Activated CD8-positive, alpha-beta T cell treated with anti-CD3 and anti-CD28 coated beads, Interleukin-2, amount 10 ng/mL, durations not matched to agents 7 days and 5 days (primary cell): ENCODE results near the gene CBFA2T3. TPM values are rescaled to one million over a fixed set of nuclear protein-coding genes. Genes with fewer than 3 reads are reported as not detected.
"Not testable (repeated sequence)": the region's sequence is repeated elsewhere in the genome, so short reads cannot be mapped to it uniquely, and the experiment has no call there.

ENCODE experiments used
- ATAC-seq: fragments of 150-1000 bp; cut with Tn5 transposase; one replicate; pipeline ENCODE4 v1.10.0; 2021; ENCODE audit warnings: moderate library complexity
- CTCF ChIA-PET: fragments of 350-600 bp; sonication (Branson Sonifier 250); formaldehyde crosslinking; loops from one replicate; lab custom pipeline; 2021; ENCODE audit warnings: antibody characterized with exemption; lab: Charles Lee
- POLR2A ChIA-PET: fragments of 350-600 bp; sonication (Branson Sonifier 250); formaldehyde crosslinking; loops from one replicate; lab custom pipeline; 2021; ENCODE audit warnings: antibody characterized with exemption; lab: Charles Lee
- DNase-seq: peaks from one replicate; pipeline ENCODE4 v3.0.0-alpha.2; 2020
- H3K27ac Mint-ChIP-seq: one replicate; pipeline ENCODE4 v1.8.0; 2021; ENCODE audit warnings: mild to moderate bottlenecking, mixed read lengths
- H3K27me3 Mint-ChIP-seq: one replicate; pipeline ENCODE4 v1.8.0; 2021; ENCODE audit warnings: low read depth, mixed read lengths
- H3K36me3 Mint-ChIP-seq: one replicate; pipeline ENCODE4 v1.8.0; 2021; ENCODE audit warnings: low read depth, mixed read lengths
- H3K4me1 Mint-ChIP-seq: one replicate; pipeline ENCODE4 v1.8.0; 2021; ENCODE audit warnings: low read depth, mixed read lengths
- H3K4me3 Mint-ChIP-seq: one replicate; pipeline ENCODE4 v1.8.0; 2021; ENCODE audit warnings: mild to moderate bottlenecking, mixed read lengths
- H3K9me3 Mint-ChIP-seq: one replicate; pipeline ENCODE4 v1.8.0; 2022; ENCODE audit warnings: mixed read lengths; ENCODE audit not compliant: insufficient read depth
- total RNA-seq, 2 experiments: library from RNA; stranded (reverse); gene quantifications; one replicate each; pipeline ENCODE4 v1.2.3, GENCODE V29; 2021

Gene CBFA2T3
- total RNA-seq, 2 experiments from 2014 or later, result not detected

DNA sequence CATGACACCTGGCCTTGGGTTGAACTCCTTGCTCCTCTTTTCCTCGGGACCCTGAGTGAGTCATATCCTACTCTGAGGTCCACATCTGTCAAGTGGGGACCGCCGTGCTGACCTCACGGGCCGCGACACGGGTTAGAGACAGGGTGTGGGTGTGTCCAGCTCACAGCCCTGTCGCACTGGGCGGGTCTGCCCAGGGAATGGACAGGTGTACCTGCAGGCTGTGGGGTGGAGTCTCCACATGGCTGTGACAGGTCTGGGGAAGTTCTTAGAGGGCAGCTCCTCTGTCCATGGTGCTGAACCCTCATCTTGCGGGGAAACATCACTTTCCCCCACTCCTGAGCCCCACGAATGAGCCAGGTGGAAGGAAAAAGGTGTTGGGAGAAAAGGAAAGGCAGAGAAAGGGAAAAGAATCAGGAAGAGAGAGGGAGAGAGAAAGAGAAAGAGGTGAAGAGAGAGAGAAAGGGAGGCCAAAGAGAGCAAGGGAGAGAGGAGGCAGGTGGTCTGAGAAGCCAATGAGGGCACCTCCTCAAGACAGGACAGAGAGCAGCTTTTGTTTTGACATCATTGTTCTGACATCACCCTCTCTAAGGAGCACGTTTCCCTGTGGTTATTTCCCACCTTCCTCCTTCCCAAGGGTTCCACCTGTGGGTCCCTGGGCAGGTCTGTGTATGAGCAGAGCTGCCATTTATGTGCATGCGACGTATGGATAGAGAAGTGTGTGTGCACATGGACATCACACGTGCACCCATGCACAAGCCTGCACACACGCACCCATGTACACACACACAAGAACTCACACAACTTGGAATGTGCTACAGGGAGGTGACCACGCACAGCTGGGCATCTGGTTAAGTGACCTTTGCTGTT, 32.6 kb upstream of the CBFA2T3 start:
- Mint-ChIP-seq H3K9me3 (no peaks in the 10 kb centered on the region), H3K27me3 (peaks cover 8% of the 10 kb centered on the region), H3K36me3 (no peaks in the 10 kb centered on the region), H3K4me1 (no peaks in the 10 kb centered on the region), H3K4me3 (no peak overlapping the region), H3K27ac (no peak overlapping the region)
- ChIA-PET POLR2A (no interaction called here), CTCF (no interaction called here)
- ATAC-seq (no peak), DNase-seq (peak; percentile 64)

DNA sequence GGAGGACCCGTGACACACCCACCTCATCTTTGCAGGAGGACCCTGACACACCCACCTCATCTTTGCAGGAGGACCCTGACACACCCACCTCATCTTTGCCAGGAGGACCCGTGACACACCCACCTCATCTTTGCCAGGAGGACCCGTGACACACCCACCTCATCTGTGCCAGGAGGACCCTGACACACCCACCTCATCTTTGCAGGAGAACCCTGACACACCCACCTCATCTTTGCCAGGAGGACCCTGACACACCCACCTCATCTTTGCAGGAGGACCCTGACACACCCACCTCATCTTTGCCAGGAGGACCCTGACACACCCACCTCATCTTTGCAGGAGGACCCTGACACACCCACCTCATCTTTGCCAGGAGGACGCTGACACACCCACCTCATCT, 31.8 kb upstream of the CBFA2T3 start:
- H3K9me3 Mint-ChIP-seq, DNase-seq, CTCF ChIA-PET, H3K36me3 Mint-ChIP-seq, H3K4me1 Mint-ChIP-seq, ATAC-seq, H3K4me3 Mint-ChIP-seq, POLR2A ChIA-PET, H3K27ac Mint-ChIP-seq: not testable (repeated sequence)
- H3K27me3 Mint-ChIP-seq, result peaks cover 12% of the 10 kb centered on the region

DNA sequence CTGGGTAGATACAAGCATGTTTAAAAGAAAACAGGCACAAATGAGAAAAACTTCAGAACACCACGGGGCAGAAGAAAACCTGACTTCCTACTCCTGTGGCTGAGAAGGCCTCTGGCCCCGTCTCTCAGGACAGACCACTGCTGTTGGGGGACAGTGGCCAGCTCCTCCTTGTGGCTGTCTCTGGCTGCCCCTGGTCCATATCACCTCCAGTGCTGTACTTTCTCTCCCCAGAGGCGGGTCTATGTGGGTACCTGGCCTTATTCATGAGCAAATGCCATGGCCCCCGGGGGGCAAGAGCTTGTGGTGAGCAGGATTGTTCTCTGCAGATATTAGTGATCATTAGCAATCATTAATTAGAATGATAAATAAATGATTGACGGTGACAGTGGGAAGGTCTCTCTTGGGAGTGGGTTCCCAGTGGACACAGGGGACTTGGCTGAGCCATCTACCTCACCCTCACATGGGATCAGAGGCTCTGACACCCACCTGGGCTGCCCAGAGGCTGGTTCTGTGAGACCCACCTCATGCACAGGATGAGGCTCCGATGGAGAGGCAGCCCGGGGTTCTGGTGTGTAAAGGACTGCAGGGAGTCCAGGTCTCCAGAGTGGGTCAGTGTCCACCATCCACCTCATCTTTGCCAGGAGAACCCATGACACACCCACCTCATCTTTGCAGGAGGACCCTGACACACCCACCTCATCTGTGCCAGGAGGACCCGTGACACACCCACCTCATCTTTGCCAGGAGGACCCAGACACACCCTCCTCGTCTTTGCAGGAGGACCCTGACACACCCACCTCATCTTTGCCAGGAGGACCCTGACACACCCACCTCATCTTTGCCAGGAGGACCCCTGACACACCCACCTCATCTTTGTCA, 30.6 kb upstream of the CBFA2T3 start:
- Mint-ChIP-seq H3K27me3 (peaks cover 18% of the 10 kb centered on the region), H3K4me1 (no peaks in the 10 kb centered on the region), H3K36me3 (no peaks in the 10 kb centered on the region), H3K27ac (no peak overlapping the region), H3K9me3 (no peaks in the 10 kb centered on the region), H3K4me3 (no peak overlapping the region)
- POLR2A ChIA-PET, result no interaction called here
- no peak for DNase-seq
- no peak for ATAC-seq
- CTCF ChIA-PET, result no interaction called here

DNA sequence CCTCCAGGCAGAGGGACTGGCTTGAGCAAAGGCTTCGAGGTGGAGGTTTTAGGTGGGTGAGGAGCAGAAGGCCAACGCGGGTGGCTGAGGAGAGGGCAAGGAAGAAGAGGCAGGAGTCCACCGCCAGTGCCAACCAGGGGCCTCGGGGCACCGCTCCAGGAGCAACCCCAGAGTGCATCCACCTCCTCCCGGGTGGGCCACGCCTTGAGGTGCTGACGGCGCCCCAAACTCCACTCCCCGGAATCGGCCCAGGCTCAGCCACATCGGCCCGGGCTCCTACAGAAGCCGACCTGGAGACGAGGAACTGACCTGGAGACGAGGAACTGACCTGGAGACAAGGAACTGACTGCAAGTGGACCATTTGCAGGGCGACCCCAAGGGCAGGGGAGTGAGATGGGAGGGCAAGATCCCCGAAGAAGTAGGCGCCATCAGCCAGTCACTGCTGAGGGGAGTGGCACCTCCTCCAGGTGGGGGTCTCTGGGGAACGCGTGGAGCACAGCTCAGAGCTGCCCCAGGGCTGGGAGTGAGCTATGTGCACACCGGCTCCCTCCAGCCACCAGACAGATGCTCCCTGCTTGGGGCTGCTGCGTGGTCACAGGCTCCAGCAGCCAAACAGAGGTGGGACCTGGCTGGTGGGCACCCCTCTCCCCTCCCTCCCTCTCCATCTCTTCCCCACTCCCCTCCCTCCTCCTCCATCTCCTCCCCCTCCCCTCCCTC, 29.2 kb upstream of the CBFA2T3 start:
- Mint-ChIP-seq H3K27me3 (peaks cover 18% of the 10 kb centered on the region), H3K36me3 (no peaks in the 10 kb centered on the region), H3K4me3 (no peak overlapping the region), H3K27ac (no peak overlapping the region), H3K9me3 (no peaks in the 10 kb centered on the region), H3K4me1 (no peaks in the 10 kb centered on the region)
- ATAC-seq (no peak), DNase-seq (no peak)
- ChIA-PET POLR2A (no interaction called here), CTCF (no interaction called here)

DNA sequence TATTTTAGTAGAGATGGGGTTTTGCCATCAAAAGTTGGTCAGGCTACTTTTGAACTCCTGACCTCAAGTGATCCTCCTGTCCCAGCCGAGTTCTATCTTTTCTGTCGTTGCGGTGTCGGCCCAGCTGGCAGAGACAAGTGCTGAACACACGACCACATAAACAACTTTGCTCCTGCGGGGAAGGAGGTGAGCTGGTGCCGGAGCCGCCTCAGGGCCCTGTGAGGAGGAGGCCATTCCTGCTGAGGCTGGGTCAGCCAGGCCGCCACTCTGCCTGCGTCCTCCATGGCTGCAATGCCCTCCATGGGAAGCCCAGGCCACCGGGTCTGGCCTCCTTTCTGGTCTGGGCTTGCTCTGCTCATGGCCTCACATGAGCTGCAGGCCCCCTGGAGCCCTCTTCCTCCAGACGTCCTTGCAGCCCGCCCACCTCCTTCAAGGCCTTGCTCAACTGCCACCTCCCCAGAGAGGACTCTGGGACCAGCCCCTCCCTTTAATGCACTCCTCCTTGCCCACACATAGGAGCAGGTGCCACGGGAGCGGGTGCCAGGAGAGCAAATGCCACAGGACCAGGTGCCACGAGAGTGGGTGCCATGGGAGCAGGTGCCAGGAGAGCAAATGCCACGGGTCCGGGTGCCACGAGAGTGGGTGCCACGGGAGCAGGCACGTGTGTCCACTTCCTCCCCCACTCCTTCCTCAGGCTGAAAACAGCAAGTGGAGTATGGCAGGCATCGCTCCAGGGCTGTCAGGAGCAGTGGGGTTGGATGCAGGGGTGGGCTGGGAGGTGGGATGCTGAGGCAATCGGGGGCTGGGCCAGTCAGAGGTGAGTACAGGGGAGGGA, 28.4 kb upstream of the CBFA2T3 start:
- Mint-ChIP-seq H3K27me3 (peaks cover 18% of the 10 kb centered on the region), H3K4me1 (no peaks in the 10 kb centered on the region), H3K36me3 (no peaks in the 10 kb centered on the region), H3K9me3 (no peaks in the 10 kb centered on the region), H3K27ac (no peak overlapping the region), H3K4me3 (no peak overlapping the region)
- ATAC-seq (no peak), DNase-seq (no peak)
- ChIA-PET POLR2A (no interaction called here), CTCF (no interaction called here)

DNA sequence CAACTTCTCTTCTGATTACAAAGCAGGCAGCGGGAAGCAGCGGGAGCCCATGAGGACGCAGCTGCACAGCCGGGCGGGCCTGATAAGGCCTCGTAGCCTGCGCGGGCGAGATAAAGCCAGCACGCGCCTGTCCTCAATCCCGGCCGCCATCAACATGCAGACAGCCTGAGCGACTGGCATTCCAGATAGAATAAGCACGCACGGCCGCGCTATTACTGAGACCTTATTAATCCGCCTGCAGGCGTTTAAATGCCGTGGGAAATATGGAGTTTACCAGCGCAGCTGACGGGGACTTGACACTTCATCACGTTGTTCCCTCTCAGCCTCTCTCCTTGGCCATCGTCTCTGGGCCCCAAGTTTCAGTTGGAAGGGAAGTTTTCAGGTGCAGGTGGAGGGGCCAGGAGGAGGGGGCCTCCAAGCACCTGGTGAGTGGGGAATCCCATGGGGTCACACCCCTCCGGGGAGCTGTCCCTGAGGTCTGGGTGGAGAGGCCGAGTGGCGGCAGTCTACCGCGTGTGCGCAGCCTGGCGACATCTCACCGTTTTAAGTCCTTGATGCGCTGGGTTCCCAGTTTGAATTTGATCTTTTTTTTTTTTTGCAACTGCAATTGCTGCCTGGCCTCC, 27.3 kb upstream of the CBFA2T3 start:
- no peak for ATAC-seq
- no peak for DNase-seq
- H3K4me3 Mint-ChIP-seq, result no peak overlapping the region
- H3K4me1 Mint-ChIP-seq, result peaks cover 2% of the 10 kb centered on the region
- H3K9me3 Mint-ChIP-seq, result no peaks in the 10 kb centered on the region
- ChIA-PET POLR2A (no interaction called here), CTCF (interaction anchor here (0.6 kb wide), 1 partner anchor 395 kb away, joined by 4 read pairs; no protein-coding TSS in a partner anchor)
- peaks cover 3% of the 10 kb centered on the region for H3K36me3 Mint-ChIP-seq
- H3K27me3 Mint-ChIP-seq, result peaks cover 18% of the 10 kb centered on the region
- no peak overlapping the region for H3K27ac Mint-ChIP-seq

DNA sequence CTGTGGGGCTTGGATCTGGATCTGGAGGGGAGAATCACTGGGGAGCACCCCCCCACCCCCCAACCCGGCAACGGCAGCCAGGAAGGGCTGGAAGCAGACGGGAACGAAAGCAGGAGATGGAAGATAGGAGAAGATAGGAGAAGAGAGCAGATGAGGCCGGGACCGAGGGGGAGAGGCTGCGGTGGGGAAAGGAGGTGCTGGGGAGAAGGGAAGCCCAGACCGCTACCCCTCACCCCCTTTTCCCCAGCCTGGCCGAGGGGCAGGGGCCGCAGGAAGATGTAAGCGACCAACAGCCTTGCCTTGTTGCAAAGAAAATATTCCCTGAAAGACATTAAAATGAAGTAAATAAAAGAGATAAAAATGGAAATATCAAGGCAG, 26.8 kb upstream of the CBFA2T3 start:
- H3K27ac Mint-ChIP-seq, result no peak overlapping the region
- peaks cover 3% of the 10 kb centered on the region for H3K36me3 Mint-ChIP-seq
- ATAC-seq (no peak), DNase-seq (no peak)
- POLR2A ChIA-PET, result no interaction called here
- H3K9me3 Mint-ChIP-seq, result peaks cover 4% of the 10 kb centered on the region
- peaks cover 6% of the 10 kb centered on the region for H3K4me1 Mint-ChIP-seq
- H3K27me3 Mint-ChIP-seq, result peaks cover 21% of the 10 kb centered on the region
- CTCF ChIA-PET, result no interaction called here
- H3K4me3 Mint-ChIP-seq, result no peak overlapping the region

DNA sequence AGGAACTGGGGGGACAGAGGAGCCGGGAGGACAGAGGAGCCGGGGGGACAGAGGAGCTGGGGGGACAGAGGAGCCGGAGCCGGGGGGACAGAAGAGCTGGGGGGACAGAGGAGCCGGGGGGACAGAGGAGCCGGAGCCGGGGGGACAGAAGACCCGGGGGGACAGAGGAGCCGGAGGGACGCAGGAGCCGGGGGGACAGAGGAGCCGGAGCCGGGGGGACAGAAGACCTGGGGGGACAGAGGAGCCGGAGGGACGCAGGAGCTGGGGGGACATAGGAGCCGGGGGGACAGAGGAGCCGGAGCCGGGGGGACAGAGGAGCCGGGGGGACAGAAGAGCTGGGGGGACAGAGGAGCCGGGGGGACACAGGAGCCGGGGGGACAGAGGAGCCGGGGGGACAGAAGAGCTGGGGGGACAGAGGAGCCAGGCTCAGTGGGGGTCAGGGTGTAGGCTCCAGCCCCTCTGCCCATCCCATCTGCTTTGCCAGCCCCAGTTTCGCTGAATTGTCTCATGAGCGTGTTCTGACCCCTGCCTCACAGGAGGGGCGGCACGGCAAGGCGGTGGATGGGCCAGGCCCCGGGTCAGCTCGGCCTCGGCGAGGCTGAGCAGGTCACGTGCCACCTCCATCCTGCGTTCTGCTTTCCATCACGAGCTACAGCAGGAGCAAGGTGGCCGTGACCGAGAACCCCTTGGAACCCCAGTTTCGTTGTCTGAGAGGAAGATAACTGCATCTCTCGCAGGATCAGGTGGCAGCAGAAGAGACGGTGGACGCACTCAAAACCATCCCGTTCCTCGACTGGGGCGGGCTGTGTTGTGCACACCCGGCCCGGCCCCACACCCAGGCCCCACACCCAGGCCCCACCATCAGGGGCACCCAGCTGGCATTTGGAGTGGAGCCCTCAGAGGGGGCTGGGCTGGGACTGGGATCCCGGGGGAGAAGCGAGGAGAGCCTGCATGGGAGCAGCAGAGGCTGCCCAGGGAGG, 26.1 kb upstream of the CBFA2T3 start:
- Mint-ChIP-seq H3K4me3 (no peak overlapping the region), H3K27me3 (peaks cover 21% of the 10 kb centered on the region), H3K36me3 (peaks cover 3% of the 10 kb centered on the region), H3K9me3 (peaks cover 4% of the 10 kb centered on the region), H3K27ac (no peak overlapping the region), H3K4me1 (peaks cover 6% of the 10 kb centered on the region)
- POLR2A ChIA-PET, result no interaction called here
- no peak for DNase-seq
- CTCF ChIA-PET, result no interaction called here
- ATAC-seq, result no peak

DNA sequence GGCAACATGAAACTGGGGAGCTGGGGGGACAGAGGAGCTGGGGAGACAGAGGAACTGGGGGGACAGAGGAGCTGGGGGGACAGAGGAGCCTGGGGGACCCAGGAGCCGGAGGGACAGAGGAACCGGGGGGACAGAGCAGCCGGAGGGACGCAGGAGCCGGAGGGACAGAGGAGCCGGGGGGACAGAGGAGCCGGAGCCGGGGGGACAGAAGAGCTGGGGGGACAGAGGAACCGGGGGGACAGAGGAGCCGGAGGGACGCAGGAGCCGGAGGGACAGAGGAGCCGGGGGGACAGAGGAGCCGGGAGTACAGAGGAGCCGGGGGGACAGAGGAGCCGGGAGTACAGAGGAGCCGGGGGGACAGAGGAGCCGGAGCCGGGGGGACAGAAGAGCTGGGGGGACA, 25.1 kb upstream of the CBFA2T3 start:
- ATAC-seq, H3K27ac Mint-ChIP-seq, H3K4me1 Mint-ChIP-seq, H3K36me3 Mint-ChIP-seq, DNase-seq, POLR2A ChIA-PET, H3K4me3 Mint-ChIP-seq, CTCF ChIA-PET: not testable (repeated sequence)
- Mint-ChIP-seq H3K9me3 (peaks cover 11% of the 10 kb centered on the region), H3K27me3 (peaks cover 19% of the 10 kb centered on the region)
